GM21528 (cell line): Measurements from ENCODE around the gene FBXO28.
A peak's percentile ranks its signal among the peaks of the same experiment; 100 is the strongest.
"Not testable (repeated sequence)": the region's sequence is repeated elsewhere in the genome, so short reads cannot be mapped to it uniquely, and the experiment has no call there.

Source experiments
- ATAC-seq: cut with Tn5 transposase; IDR thresholded peaks from one replicate; pipeline ENCODE4 v1.9.1; 2021; ENCODE audit warnings: mild to moderate bottlenecking, moderate library complexity; ENCODE audit not compliant: unreplicated experiment, low FRiP score

Gene FBXO28

GRCh38 chr1:224182866-224183590 lies 69.1 kb downstream of the FBXO28 start, which contains the start of gene DEGS1:
TSS of gene DEGS1 (plus strand) at chr1:224183240. CDS start at chr1:224183337, 97 bp downstream.
- peak; percentile 76 for ATAC-seq

DNA sequence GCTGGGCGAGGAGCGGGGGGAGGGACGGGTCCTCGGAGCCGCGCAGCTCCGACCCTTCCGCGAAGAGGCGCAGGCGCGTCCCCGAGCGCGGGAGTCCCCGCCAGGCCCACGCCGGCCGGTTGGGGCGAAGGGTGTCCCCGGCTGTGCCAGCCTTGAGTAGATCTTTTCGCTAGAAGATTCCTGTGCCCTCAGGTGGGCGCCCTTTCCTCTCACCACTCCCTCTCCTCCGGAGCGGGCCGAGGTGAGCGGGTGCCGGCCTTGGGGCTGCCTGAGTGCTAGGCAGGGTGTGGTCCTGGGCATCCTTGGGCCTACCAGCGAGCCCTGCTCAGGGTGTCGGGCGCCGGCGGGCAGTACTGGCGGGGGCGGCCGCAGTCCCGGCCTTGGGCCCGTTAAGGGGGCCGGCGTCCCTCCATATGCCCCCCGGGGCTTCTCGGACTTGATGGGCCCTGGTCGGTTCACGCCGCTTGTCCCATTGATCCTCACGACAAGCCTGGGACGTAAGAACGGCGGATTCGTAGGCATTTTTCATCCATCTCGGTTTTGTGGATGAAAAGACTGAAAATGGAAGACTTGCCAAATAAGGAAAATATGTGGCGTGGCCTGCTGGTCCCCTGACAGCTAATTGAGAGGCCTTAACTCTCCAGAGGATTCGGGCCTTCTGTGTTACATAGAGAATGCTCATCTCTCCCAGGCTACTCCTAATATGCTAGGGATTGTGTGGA lies 69.8 kb downstream of the FBXO28 start:
- ATAC-seq, result peak; percentile 47

GRCh38 chr1:224185208-224185607 lies 71.3 kb downstream of the FBXO28 start:
- ATAC-seq, result no peak

DNA sequence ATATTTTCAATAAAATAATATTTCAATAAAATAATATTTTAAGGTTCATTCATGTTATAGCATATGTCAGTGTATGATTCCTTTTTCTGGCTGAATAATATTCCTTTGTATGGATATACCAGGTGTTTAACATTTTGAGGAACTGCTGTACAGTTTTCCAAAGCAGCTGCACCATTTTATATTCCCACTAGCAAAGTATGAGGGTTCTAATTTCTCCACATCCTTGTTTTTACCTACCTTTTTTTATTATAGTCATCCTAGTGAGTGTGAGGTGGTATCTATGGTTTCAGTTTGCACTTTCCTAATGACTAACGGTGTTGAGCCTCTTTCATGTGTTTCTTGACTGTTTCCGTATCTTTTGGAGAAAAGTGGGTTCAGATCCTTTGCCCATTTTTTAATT lies 74.4 kb downstream of the FBXO28 start:
- no peak for ATAC-seq

GRCh38 chr1:224189561-224189960 lies 75.7 kb downstream of the FBXO28 start:
- ATAC-seq, result no peak

DNA sequence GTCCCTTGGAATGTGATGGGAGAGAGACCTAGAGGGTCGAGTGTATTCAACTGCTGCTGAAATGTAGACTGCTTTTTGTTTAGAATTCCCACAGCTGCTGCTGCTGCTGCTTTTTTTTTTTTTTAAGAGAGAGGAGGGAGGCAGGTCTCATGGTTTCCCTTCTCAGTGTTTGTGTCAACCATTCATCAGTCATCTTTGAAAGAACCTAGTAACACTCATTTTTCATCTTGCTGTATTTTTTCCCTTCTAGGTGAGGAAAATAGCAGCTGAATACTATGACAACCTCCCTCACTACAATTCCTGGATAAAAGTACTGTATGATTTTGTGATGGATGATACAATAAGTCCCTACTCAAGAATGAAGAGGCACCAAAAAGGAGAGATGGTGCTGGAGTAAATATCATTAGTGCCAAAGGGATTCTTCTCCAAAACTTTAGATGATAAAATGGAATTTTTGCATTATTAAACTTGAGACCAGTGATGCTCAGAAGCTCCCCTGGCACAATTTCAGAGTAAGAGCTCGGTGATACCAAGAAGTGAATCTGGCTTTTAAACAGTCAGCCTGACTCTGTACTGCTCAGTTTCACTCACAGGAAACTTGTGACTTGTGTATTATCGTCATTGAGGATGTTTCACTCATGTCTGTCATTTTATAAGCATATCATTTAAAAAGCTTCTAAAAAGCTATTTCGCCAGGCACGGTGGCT lies 78.3 kb downstream of the FBXO28 start:
- no peak for ATAC-seq

DNA sequence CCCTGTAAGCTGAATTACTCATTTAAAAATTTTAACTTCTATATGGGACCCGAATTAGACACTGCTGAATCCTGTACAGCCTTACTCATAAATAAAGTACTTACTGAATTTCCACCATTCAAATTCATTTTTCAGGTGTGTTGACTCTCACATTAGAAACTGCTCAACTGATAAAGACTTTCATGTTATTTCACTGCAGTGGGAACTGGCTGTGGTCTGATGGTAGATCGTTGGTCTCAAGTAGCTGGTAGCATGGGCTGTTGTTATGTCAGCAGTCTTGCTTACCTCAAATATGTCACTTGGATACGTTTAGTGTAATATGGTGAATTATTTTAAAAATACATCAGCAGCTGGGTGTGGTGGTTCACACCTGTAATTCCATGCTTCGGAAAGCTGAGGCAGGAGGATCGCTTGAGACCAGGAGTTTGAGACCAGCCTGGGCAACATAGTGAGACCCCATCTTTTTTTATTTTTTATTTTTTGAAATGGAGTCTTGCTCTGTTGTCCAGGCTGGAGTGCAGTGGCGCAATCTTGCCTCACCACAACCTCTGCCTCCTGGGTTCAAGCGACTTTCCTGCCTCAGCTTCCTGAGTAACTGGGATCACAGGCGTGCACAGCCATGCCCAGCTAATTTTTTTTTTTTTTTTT lies 79.5 kb downstream of the FBXO28 start:
- ATAC-seq, result no peak

DNA sequence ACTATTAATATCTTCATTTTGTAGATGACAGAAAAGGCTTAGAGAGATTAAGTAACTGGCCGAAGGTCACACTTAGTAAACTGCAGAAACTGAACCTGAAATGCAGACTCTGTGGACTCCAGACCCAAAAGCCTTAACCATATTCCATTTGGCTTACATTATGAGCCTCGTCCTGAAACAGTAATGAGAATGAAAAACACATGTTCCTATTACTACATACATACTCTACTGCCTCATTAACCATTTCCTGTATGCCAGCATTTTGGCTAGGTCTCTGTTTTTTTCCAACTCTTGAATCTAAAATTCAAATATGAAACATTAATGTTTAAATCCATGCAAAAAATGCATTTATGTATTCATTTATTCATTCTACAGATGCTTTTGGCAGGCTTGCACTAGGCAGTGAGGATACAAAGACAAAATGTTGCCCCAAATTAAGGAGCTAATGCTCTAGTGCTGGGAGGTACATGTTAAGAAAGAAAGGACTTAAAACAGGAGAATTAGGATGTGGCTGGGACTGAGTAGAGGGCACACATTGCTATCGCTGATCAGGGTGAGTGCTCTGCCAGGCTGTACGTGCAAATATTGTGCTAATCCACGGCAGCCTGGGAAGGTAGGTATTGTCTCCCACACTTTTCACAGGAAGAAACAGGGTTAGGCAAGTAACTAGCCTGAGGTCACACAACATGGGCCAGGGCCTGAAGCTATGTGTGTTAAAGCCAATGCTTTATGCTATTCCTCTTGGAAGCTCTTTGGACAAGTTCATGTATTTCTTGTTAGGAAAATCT lies 83.1 kb downstream of the FBXO28 start:
- ATAC-seq, result no peak

DNA sequence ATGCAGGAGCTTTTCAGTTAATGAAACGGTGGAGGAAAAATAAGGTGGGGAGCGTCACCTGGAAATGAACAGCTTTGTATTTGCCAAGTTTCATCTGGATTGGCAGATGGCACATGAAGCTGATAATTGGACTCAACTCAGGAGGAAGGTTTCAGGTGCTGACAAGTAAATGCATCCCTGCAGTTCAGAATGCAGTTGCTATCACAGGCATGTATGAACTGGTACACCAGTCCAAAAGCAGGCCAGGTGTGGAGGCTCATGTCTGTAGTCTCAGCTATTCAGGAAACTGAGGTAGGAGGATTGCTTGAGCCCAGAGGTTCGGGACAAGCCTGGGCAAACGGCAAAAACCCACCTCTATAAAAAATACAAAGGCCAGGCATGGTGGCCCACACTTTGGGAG lies 84.7 kb downstream of the FBXO28 start:
- no peak for ATAC-seq

- ATAC-seq, result no peak
Observed at GRCh38 chr1:224199679-224200078, 85.8 kb downstream of the FBXO28 start.

DNA sequence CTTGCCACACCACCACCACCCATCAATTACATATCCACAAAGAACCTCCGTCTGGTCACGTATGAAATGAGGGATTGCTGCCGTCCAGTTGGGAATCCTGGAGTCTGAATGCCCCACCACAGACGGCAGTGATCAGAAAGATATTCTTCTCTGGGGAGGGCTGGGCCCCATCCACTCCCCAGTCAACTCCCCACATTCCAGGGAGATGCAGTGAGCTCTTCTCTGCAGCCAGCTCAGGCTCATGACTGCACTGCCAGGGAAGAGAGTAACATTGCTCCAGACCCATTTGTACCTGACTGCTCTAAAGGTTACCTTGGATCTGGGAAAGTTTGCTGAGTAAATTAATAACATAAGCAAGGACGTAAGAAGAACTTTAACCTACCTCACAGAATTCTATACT lies 87.5 kb downstream of the FBXO28 start:
- no peak for ATAC-seq

- ATAC-seq, result no peak
Observed at GRCh38 chr1:224201853-224202252, 87.9 kb downstream of the FBXO28 start.

DNA sequence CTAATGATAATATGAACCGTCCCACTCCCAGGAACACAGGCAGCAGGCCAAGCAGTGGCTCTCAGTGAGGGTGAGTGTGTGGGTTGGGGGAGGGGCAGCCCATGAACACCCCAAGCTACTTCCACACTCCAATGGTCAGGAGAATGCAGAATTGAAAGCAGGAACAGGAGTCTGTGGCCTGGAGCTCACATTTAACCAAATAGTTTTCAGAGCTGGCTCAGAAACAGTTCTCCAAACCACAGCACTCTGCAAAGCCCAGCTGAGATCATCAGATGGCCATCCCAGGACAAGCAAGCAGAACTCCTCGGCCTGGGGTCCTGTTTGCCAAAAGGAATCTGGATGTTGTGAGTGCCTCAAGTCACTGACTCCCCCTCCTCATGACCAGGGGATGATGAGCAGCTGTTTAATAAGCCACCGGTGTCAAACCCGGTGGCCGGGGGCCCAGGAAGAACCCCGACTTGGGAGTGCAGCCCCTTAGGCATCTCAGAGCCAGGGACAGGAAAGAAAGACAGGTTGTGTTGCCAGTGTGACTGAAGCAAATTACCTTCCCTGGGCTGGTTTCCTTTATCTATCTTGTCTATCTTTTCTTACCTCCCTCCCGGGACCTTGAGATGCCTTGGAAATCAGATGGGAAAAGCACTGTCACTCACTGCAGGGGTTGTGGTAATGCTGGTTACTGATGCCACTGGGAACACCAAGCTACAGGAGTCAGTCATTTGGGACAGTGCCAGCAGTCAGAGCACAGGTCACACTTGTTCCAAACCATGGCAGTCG lies 89.5 kb downstream of the FBXO28 start:
- peak; percentile 61 for ATAC-seq

GRCh38 chr1:224205438-224205840 lies 91.5 kb downstream of the FBXO28 start:
- peak; percentile 42 for ATAC-seq

DNA sequence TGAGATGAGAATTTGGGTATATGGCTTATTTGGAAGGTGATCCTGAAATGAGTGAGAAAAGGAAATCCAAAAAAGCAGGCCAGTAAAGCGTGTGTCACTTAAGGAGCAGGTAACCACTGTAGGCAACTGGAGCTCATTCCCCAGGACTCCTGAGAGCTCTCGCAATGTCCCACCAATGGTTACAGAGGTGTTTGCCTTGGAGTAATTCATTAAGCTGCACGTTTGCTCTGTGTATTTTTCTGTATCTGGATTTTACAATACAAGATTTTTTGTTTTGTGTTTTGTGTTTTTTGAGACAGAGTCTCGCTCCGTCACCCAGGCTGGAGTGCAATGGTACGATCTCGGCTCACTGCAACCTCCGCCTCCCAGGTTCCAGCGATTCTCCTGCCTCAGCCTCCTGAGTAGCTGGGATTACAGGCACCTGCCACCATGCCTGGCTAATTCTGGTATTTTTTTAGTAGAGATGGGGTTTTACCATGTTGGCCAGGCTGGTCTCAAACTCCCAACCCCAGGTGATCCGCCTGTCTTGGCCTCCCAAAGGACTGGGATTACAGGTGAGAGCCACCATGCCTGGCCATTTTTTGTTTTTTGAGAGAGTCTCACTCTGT lies 92.1 kb downstream of the FBXO28 start:
- ATAC-seq, result not testable (repeated sequence)

DNA sequence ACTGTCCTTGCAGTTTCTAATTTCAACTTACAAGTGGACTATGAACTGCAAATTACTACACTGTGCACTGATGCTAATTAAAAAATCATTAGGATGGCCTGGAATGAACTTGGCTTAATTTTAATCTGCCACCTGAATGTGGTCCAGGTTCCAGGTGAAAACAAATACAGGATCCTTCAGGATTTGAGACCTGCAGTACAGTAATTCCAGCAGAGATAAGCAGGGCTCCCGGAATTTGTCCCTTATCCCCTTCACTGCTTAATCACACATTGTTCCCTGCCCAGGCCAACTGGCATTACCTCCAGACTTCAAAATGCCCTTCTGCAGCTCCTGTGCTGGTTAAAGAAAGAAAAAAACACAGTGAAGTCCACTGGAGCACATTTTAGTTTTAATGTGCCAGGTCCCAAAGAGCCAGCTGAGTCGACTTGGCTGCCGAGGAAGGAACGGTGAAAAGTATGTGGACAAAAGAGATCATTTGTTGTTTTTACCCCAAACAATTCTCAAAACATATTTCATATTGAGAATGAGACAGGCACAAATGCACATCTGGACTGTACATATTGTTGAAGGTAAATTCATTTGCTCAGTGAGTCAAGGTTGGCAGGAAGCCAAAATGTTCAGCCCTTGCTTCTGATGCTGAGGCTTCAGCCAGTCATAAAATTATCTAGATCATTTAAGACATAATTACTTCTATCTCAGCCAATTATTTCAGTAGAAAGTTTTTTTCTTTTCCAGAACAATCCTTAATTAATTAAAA lies 97.5 kb downstream of the FBXO28 start:
- no peak for ATAC-seq
